ENCODE data around the gene SERPIND1. TPM values are rescaled to one million over a fixed set of nuclear protein-coding genes. Genes with fewer than 3 reads are reported as not detected.

Gene SERPIND1
- total RNA-seq, 4 donors from 2014 or later = 2.6 TPM; not detected in 3

DNA sequence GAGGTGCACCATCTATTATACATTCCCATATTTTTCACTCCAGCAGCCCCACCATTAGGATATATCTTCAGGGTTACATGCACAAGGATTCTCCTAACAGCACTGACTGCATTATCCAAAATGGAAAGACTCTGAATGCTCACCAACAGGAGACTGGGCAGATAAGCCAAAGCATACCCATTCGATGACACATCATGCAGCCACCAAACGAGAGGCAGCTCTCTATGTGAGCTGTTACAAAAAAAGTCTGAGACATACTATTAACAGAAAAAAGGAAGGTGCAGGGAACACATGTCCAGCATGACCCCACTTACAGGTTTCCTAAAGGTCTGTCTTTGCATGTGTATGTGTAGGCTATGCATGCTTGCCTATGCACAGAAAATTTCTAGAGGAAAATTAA, 12.4 kb upstream of the SERPIND1 start:
- no peaks in the 10 kb centered on the region for H3K9me3 ChIP-seq
- no peak for DNase-seq
- peaks cover 24 to 41% of the 10 kb centered on the region in 2 donors for H3K36me3 ChIP-seq
- no peak overlapping the region for H3K27ac ChIP-seq
- TF ChIP-seq CTCF (IDR thresholded peaks at IDR 0.05) (no peak), POLR2A (IDR thresholded peaks at IDR 0.05) (no peak)
- H3K4me3 ChIP-seq (replicated peaks in 1 of 3) = no peak overlapping the region
- intact Hi-C loops (cut with DNase I) = no loop called here
- no peaks in the 10 kb centered on the region for H3K4me1 ChIP-seq
- WGBS, 2 donors = 93 to 94% methylated on average over 2 of the region's 2 CpGs
- H3K27me3 ChIP-seq = no peaks in the 10 kb centered on the region

DNA sequence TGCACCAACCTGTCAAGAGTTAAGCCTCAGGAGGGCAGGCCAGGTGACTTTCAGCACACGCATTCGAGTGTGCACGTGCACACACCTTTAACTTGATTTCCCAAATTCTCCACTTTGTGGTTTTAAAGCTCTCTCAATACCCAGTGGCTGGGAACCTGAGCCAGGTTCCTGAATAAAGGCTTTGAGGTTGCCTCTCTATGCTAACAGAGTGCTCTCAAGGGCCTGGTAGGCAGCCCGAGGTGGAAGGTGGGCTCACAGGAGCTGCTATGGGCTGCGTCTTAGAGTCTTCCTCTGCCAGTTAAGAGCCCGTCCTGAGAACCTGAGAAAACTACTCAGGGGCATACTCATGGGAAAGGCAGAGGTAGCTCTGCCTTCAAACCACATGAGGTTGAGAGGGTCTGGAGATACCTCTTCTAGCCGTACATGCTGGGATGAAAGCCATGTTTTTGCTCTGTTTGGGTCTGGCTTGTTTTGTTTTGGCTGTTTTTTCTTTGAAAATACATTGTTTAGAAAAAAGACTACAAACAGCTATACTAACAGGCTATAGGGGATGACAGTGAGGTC, 11.6 kb upstream of the SERPIND1 start:
- no peaks in the 10 kb centered on the region for H3K9me3 ChIP-seq
- no peak overlapping the region for H3K27ac ChIP-seq
- WGBS, 2 donors = 83 to 85% methylated on average over 7 of the region's 7 CpGs
- peaks cover 24 to 41% of the 10 kb centered on the region in 2 donors for H3K36me3 ChIP-seq
- DNase-seq = no peak
- no peak overlapping the region for H3K4me3 ChIP-seq (replicated peaks in 1 of 3)
- no peaks in the 10 kb centered on the region for H3K27me3 ChIP-seq
- intact Hi-C loops (cut with DNase I) = no loop called here
- H3K4me1 ChIP-seq = no peaks in the 10 kb centered on the region
- no peak for TF ChIP-seq CTCF (IDR thresholded peaks at IDR 0.05)
- TF ChIP-seq POLR2A (IDR thresholded peaks at IDR 0.05) = no peak

- intact Hi-C loops (cut with DNase I) = no loop called here
- Histone ChIP-seq H3K36me3 (peaks cover 24 to 36% of the 10 kb centered on the region in 2 donors), H3K9me3 (no peaks in the 10 kb centered on the region), H3K27me3 (no peaks in the 10 kb centered on the region), H3K4me3 (replicated peaks in 1 of 3) (no peak overlapping the region), H3K27ac (no peak overlapping the region), H3K4me1 (no peaks in the 10 kb centered on the region)
- WGBS, 2 donors = 77 to 86% methylated on average over 10 to 13 of the region's 13 CpGs
- no peak for TF ChIP-seq CTCF (IDR thresholded peaks at IDR 0.05)
- TF ChIP-seq POLR2A (IDR thresholded peaks at IDR 0.05) = no peak
- no peak for DNase-seq
Measured at GRCh38 chr22:20763630-20764470, 10.1 kb upstream of the SERPIND1 start.

GRCh38 chr22:20764471-20764720, 9.5 kb upstream of the SERPIND1 start:
- 91 to 99% methylated on average over 7 of the region's 7 CpGs for WGBS, 2 donors
- peaks cover 24 to 36% of the 10 kb centered on the region in 2 donors for H3K36me3 ChIP-seq
- DNase-seq = no peak
- H3K27me3 ChIP-seq = no peaks in the 10 kb centered on the region
- no peak overlapping the region for H3K27ac ChIP-seq
- no peaks in the 10 kb centered on the region for H3K4me1 ChIP-seq
- TF ChIP-seq POLR2A (IDR thresholded peaks at IDR 0.05) (no peak), CTCF (IDR thresholded peaks at IDR 0.05) (no peak)
- no peak overlapping the region for H3K4me3 ChIP-seq (replicated peaks in 1 of 3)
- intact Hi-C loops (cut with DNase I) = no loop called here
- H3K9me3 ChIP-seq = no peaks in the 10 kb centered on the region

DNA sequence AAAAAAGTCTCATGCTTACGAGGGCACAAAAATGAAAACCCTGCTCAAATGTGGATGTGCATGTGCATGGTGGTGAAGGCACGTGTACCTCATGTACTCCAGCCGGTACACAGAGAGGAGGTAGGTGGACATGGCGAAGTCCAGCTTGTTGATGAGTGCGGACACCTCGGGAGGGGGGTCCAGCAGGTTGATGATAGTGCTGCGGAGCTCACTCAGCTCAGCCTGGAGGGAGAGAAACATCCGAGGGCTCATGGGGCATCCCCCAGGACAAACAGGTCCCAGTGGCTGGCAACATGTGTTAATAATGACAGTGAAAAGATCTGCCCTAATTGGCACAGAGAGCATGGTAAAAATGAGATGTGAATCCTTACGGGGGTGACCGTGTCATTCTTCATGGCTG, 9.2 kb upstream of the SERPIND1 start:
- no peaks in the 10 kb centered on the region for H3K27me3 ChIP-seq
- H3K9me3 ChIP-seq = no peaks in the 10 kb centered on the region
- DNase-seq = no peak
- WGBS, 2 donors = 96 to 97% methylated on average over 10 of the region's 10 CpGs
- no peak overlapping the region for H3K27ac ChIP-seq
- H3K4me3 ChIP-seq (replicated peaks in 1 of 3) = no peak overlapping the region
- peaks cover 24 to 36% of the 10 kb centered on the region in 2 donors for H3K36me3 ChIP-seq
- H3K4me1 ChIP-seq = no peaks in the 10 kb centered on the region
- intact Hi-C loops (cut with DNase I) = no loop called here
- TF ChIP-seq POLR2A (IDR thresholded peaks at IDR 0.05) (no peak), CTCF (IDR thresholded peaks at IDR 0.05) (no peak)

Data from thyroid gland (tissue), 4 donors.